Medulla oblongata (tissue), 1 donor: ENCODE measurements around the gene SERPINB11.
"Not testable (repeated sequence)": the region's sequence is repeated elsewhere in the genome, so short reads cannot be mapped to it uniquely, and the experiment has no call there.

Experiments used
- DNase-seq: peaks from one replicate; pipeline ENCODE4 v3.0.0-alpha.2; 2015; ENCODE audit errors: extremely low spot score

The SERPINB11 gene, protein sequence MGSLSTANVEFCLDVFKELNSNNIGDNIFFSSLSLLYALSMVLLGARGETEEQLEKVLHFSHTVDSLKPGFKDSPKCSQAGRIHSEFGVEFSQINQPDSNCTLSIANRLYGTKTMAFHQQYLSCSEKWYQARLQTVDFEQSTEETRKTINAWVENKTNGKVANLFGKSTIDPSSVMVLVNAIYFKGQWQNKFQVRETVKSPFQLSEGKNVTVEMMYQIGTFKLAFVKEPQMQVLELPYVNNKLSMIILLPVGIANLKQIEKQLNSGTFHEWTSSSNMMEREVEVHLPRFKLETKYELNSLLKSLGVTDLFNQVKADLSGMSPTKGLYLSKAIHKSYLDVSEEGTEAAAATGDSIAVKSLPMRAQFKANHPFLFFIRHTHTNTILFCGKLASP

DNA sequence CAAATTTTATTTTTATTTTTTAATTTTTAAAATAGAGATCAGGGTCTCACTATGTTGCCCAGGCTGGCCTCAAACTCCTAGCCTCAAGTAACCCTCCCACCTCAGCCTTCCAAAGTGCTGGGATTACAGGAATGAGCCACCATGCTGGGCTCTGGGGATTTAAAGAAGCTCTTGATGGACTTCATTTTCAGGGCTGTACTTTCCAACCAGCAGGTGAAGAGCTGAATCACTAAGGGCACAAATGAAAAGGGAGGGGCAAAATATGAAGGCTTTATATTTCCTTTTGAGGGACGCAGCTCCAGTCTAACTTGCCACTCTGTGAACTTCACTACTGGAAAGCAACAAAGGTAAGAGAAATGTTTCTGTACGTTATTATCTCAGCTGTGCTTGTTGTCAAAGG, at the start of gene SERPINB11:
Gene SERPINB11 (plus strand): TSS at position 301 of the 400 bp plus-strand sequence. CDS start 7,234 bp downstream, outside the sequence.
- no peak for DNase-seq

DNA sequence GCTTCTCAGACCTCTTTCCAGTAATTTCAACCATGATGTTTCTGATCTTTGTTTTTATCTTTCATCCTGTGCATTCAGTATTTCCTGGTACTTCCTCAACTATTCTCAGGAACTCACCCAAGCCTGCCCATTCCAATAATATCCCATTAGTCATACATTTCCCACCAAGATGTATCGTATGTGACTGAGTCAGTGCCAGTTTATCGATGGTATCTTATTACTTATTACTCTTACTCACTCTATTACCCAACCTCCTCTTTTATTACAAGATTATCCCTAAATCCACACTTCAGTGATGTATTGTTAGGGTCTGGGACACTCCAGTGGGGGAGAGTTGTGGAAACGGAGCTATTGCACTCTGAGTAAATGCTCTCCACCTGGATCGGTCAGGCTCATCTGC, 43.8 kb upstream of the SERPINB11 start:
- not testable (repeated sequence) for DNase-seq

DNA sequence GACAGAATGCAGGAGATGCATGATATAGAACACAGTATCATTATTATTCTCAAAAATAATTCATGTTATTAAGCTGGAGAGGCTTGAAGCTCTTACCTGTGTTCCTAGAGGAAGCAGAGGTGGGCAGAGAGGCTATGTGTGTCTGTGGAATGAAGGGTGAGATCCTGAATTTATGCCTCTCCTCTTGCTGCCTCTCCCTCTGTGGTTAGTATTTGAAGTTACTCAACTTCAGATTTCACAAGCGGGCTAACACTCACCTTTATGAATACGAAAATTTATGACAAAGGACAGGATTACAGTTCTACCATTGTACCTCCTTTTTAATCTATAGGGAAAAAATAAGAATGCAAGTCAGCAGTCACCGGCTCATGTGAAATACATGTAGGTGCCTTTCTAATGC, 41.0 kb upstream of the SERPINB11 start, which contains the start of gene SERPINB3:
Gene SERPINB3 (minus strand): TSS at position 144 of the 400 bp plus-strand sequence. CDS start 677 bp downstream, outside the sequence.
- not testable (repeated sequence) for DNase-seq

DNA sequence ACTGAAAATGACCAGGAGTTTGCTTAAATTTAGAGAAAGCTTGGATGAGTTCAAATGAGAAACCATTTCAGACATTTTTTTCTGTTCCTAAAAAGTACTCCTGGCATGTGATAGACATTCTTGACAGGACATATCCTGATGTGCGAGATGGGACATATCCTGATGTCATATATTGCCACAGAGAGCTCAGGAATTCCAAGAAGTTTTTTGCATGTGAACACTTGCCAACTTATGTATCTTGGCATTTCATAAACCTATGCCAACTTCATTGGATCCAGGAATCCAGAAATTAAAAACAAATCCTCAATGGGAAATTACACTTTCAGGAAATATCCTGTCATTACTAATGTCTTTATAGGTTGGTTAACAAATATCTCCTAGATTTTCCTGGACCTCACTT, 38.2 kb upstream of the SERPINB11 start:
- no peak for DNase-seq

DNA sequence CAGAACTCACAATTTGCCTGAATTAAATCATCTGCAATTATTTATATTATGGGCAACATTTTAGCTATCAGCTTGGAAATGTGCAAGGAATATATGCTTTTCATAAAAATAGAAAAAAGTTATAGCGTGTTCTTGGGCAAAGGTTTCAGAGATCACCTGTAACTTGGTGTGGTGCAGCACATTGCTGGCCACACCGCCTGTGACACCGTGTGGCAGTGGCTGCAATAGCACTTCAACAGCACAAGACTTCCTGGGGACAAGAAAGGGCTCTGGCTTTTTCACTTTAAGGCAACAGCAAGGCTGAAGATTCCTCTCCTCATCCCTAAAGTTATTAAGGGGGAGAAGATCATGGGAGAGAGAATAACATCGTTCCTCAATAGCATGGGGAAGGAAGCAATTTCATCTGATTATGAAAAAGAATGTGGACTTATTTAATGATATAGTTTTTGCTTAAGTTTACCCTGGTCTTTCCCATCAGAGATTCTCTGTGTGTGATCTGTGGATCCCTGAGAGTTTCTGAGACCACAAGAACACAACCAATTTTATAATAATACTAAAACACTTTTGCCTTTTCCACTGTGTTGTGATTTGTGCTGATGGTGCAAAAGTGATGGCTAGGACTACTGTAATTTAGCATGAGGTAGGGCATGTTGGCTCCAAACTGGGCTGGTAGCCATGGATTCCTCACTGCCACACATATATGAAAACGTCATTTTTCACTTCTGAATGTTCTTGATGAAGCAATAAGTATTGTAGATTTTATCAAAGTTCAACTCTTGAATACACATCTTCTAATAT, 26.0 kb upstream of the SERPINB11 start:
- no peak for DNase-seq

DNA sequence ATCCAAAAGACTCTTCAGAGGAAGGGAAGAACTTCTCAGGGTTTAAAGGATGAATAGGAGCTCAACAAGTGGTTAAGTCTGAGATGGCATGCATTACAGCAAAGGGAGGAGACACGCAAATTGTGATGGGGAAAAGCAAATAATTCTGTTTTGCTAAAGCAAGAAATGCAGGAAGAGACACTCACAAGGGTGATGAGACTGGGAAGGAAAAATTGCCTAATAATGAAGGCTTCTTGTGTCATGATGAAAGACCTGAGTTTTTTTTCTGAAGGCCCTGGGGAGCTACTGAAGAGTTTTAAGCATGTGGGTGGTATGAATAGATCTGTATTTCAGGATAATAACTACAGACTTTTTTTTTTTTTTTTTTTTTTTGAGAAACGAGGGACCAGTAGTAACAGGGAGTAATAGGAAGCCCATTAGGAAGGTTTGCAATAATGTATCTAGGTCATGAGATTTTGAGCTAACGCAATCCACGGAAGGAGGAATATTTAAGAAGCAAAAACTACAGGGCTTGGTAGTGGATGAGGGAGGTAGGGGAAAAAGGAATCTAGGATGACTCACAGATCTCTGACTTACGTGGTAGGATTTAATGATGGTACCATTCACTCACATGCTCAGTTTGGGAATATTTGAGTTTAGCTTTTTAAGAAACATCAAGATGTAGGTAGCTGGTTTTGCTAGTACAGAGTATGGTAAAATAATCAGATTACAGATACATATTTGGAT, 25.1 kb upstream of the SERPINB11 start:
- DNase-seq = no peak

DNA sequence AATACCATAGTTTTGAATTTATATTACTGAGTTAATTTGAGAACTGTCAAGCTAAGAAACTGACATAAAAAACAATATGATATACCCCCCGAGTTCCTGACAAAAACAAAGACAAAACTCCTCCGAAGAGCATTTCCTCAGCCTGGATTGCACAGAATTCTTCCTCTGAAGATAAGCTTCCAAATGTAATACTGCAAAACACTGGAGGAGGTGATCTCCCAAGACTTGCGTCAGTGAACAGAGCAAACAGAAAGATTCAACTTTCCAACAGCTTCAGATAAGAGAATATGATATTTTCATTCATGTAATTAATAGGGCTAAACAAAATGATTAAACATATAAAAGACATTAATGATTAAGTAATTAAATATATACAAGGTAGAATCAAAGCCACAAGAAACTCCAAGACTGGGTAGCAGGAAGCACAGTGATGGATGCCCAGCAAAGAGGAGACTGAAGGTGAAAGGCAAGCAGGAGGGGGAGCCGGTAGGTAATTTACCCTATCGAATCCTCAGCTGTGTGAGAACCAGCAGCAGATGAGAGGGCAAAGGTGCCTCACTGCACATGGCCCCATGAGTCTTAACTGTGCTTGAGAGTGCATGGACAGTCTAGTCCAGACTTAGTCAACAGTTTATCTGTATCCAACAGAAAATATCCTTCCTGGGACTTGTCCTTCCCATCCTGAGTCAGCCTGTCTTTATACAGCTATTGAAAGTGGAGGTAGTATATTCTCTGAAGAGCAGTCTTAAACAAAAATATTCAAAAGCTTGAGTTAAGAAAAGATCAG, 22.7 kb upstream of the SERPINB11 start:
- no peak for DNase-seq

DNA sequence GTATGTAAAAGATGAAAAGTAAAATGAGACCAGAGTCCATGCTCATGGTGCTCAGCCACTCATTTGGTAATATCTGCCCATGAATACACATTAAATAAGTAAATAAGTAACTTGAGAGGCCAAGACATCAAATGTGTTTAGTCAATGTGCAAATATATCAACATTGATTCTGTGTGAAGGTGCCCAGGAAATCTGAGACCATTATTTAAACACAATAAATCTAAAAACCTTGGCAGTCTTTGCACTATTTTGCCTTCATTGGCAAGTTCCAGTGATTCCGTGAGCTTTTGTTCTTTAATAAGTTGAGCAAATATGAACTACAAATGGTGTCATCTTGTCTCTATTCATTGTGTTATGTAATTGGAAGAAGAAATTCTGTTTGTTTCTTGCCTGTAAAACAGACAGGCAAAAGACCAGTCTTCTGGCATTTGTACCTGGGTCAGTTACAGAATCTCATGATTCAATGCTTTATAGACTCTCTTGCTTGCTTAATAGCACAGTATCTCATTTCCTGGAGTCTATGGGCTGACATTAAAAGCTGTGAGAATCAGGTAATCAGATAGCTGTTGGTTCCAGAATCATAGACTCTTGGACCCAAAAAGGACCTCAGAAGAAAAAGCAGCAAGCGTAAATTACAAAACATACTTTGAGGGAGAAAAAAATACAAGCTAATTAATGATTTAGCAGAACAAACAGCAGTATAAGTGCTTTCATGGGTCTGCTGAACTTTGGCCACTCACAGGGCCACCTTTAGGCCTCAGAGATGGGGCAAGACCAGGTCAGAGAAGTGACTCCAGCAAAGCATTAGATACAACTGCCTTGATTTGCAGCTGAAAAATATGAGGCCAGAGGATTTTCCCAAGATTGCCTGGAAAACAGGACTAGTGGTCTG, 21.1 kb upstream of the SERPINB11 start:
- DNase-seq = no peak

DNA sequence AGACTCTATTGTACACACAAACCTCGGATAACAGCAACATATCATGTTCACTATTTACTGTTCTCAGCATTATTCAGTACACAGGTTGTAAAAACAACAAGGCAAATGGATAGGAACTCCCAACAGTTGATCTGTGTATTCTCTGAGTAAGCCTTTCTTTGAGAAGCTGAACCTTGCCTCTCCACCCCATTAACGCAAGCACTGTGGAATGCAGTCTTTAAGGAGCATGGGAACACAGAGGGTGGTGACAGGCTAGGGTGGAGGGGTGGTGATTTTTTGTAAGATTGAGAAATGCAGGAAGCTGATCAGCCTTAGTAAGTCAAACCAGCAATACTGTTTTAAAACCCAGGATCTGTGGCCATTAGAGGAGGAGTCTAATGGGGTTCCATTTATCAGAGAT, 19.6 kb upstream of the SERPINB11 start:
- no peak for DNase-seq

DNA sequence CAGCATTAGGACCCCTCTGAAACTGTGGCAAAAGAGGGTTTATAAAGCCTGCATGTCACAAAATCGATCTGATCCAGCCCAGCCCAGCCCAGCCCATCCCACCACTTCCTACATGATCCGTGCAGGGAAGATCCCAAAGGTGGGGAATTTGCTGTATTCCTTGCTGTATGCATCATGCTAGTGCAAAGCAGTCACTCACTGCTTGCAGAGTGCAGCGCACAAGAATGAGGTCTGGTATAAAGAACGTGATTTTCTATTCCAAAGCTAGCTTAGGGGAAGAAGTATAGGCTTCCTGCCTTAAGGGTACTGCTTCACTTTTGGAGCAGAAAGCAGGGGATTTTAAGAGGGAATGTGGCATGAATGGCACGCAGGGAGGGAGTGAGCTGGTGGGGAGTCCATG, 18.9 kb upstream of the SERPINB11 start:
- no peak for DNase-seq

DNA sequence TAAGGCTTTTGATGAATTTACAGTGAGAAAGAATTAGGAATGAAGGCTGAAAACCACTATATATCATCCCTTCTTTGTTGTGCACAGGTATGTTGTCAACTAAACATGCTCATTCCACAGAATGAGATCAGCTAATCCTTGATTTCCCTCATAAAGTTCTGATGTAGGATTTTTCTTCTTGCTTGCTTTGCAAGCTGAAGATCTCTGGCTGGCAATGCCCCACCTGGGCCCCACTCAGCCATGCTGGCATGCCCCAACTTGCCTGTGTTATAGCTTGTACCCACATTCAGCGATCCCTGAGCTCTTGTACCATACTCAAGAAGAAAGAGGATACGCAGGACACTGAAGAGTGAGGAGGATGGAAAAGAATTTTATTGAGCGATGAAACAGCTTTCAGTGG, 18.0 kb upstream of the SERPINB11 start:
- no peak for DNase-seq

DNA sequence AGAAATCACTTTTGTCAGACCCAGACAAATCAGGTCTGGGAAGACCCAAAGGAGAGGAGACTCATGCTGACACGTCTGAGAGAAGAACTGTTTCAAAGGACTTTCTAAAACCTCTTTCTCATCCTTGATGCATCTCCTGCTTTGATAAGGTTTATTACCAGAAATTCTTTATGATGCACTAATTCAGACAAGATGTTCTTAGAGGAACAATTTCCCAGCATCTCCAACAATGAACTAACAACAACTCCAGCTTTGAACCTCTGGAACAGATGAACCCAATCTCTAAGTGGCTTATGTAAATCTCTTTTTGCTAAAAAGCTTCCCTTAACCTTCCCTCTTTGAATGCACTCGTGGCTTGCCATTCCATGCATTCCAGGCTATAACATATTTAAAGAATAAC, 15.9 kb upstream of the SERPINB11 start:
- DNase-seq = no peak

DNA sequence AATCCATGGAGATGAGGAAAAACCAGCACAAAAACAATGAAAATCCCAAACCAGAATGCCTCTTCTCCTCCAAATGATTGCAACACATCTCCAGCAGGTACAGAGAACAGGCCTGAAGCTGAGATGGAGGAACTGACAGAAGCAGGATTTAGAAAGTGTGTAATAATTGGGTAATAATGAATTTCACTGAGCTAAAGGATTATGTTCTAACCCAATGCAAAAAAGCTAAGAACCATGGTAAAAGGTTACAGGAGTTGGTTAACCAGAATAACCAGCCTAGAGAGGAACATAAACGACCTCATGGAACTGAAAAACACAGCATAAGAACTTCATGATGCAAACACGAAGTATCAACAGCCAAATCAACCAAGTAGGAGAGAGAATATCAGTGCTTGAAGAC, 13.7 kb upstream of the SERPINB11 start:
- DNase-seq = no peak

DNA sequence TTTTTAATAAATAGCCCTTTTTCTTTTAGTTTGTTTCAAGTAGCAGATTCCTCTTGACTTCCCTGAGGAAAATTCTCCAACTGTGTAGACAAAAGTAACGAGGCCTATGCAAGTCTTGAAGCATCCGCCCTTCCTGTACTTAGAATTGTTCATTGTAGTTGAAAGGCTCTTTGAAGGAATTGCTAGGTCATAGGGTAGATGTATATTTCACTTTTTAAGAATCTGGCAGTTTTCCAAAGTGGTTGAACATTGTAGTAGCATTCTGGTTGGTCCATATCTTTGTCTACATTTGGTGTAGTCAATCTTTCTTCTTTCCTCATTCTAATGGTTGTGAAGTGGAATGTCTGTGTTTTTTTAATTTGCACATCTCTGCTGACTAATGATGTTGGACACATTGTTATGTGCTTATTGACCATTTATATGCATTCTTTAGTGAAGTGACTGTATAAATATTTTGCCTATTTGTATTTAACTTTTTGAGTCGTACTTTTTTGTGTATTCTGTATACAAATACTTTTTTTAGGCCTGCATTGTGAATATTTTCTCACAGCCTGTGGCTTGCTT, 5.6 kb upstream of the SERPINB11 start:
- DNase-seq = no peak

DNA sequence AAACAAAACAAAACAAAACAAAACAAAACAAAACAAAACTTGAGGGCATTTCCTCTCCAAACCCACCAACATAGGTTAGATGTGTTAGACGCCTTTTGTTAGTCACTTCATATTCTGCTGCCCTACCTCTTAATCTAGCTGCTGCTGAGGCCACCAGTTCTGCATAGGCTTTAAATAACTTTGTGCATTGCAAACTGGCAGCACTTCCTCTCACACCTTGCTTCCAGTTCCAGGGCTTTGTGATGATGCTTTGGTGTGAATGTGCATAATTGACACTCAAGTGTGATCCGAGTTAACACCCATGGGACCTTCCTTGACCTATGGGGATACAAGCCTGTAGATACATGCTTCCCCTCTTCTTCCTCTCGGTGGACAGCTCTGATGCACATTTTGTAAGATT, 2.3 kb upstream of the SERPINB11 start:
- DNase-seq = no peak

DNA sequence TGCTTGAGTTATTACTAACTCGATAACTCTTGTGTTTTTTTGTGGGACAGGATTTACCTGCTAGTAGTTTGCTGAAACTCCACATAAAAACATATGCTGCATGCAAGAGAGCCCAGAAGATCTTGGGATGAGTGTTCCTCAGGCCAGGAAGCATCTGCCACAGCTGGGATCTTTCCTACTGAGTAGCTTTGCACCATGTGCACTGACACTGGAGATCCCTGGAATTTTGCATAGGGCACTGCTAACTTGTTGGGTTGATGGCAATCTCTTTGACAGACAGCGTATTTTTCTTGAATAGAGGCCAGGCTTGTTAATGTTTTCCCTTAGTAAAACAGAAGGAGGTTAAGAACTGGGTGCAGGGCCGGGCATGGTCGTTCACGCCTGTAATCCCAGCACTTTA, 808 bp upstream of the SERPINB11 start:
- DNase-seq = no peak

DNA sequence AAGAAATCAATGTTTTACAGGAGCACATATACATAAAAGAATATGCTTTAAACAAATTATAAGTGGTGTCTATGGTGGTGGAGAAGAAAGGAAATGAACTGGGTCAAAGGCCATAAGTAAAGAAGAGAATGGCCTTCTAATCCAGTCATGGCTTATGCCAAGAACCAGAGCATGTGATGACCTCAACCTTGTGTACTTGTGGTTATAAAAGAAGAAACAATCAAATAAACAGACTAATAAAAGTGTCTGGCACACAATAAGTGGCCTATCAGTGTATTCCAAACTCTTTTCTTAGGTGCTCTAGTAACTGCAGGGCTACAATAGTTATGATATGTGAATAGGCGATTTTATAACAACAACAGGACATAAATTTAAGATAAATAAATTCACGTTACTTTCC, 2.6 kb downstream of the SERPINB11 start:
- DNase-seq = no peak

DNA sequence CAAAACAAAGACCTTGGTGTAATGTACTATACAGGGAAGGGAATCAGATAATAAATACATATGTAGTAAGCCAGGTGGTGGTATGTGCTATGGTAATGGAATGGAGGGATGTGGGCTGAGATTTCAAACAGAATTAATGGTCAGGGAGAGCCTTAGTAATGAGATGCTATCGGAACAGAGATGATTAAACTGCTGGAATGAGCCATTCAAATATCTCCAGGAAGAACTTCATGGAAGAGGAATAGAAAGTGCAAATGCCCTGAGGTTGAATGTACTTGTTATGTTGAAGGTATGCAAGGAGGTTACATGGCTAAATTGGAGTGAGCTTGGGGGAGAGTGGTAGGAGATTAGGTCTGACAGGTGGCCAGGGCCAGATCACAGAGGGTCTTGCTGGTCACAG, 5.1 kb downstream of the SERPINB11 start:
- no peak for DNase-seq

DNA sequence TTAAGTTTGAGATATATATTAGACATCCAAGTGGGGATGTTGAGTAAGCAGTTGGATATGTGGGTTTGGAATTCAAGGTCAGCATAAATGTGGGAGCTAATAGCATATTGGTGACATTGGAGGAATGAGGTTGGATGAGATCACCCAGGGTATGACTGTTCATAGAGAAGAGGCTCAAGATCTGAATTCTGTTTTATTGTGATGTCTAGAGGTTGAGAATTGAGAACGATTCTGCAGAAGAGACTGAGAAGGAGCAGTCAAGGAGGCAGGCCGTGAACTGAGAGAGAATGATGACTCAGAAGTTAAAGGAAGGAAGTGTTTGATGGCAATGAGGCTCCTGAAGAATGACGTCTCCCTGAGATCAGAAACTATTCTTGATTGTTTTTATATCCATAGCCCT, 5.9 kb downstream of the SERPINB11 start:
- DNase-seq = no peak
